ENCODE results near the gene ZFYVE27.

Gene ZFYVE27

GRCh38 chr10:97785231-97785630, 48.3 kb downstream of the ZFYVE27 start:
- DNase-seq: no peak
- no peak for ATAC-seq
- Mint-ChIP-seq H3K9me3 (no peaks in the 10 kb centered on the region), H3K27me3 (no peaks in the 10 kb centered on the region), H3K4me1 (peaks cover 28% of the 10 kb centered on the region), H3K4me3 (no peak overlapping the region), H3K27ac (no peak overlapping the region)

GRCh38 chr10:97785731-97786130, 48.8 kb downstream of the ZFYVE27 start:
- ATAC-seq (no peak), DNase-seq (no peak)
- no peaks in the 10 kb centered on the region for H3K27me3 Mint-ChIP-seq
- no peak overlapping the region for H3K4me3 Mint-ChIP-seq
- no peak overlapping the region for H3K27ac Mint-ChIP-seq
- no peaks in the 10 kb centered on the region for H3K9me3 Mint-ChIP-seq
- peaks cover 23% of the 10 kb centered on the region for H3K4me1 Mint-ChIP-seq

- no peak for DNase-seq
- H3K27me3 Mint-ChIP-seq: no peaks in the 10 kb centered on the region
- no peak overlapping the region for H3K4me3 Mint-ChIP-seq
- peak overlapping the region in 1 of 2 donors; percentile 12 for H3K27ac Mint-ChIP-seq
- H3K9me3 Mint-ChIP-seq: no peaks in the 10 kb centered on the region
- ATAC-seq: no peak
- H3K4me1 Mint-ChIP-seq: peaks cover 13% of the 10 kb centered on the region
Measured at GRCh38 chr10:97788552-97789442, 51.9 kb downstream of the ZFYVE27 start.

GRCh38 chr10:97789770-97790397, 53.0 kb downstream of the ZFYVE27 start:
- Mint-ChIP-seq H3K4me3 (no peak overlapping the region), H3K27me3 (no peaks in the 10 kb centered on the region)

GRCh38 chr10:97791824-97792721, 55.1 kb downstream of the ZFYVE27 start:
- H3K4me3 Mint-ChIP-seq: no peak overlapping the region
- no peaks in the 10 kb centered on the region for H3K27me3 Mint-ChIP-seq
- peaks cover 30% of the 10 kb centered on the region for H3K4me1 Mint-ChIP-seq
- DNase-seq (peak; percentile 65 to 66), ATAC-seq (peak; percentile 59)
- peak overlapping the region; percentile 47 to 56 for H3K27ac Mint-ChIP-seq
- peaks cover 0 to 7% of the 10 kb centered on the region in 2 donors for H3K9me3 Mint-ChIP-seq

More at GRCh38 chr10:97789770-97790397, 53.0 kb downstream of the ZFYVE27 start:
- peak overlapping the region in 1 of 2 donors; percentile 3 for H3K27ac Mint-ChIP-seq
- H3K9me3 Mint-ChIP-seq: no peaks in the 10 kb centered on the region
- peaks cover 17% of the 10 kb centered on the region for H3K4me1 Mint-ChIP-seq
- ATAC-seq (no peak), DNase-seq (no peak)

- peaks cover 18 to 20% of the 10 kb centered on the region in 2 donors for H3K9me3 Mint-ChIP-seq
- peak overlapping the region in 1 of 2 donors; percentile 81 for H3K27ac Mint-ChIP-seq
- H3K4me3 Mint-ChIP-seq: no peak overlapping the region
- peaks cover 32% of the 10 kb centered on the region for H3K4me1 Mint-ChIP-seq
- H3K27me3 Mint-ChIP-seq: no peaks in the 10 kb centered on the region
- DNase-seq (no peak), ATAC-seq (no peak)
Measured at GRCh38 chr10:97795886-97796285, 59.0 kb downstream of the ZFYVE27 start.

GRCh38 chr10:97796651-97797050, 59.7 kb downstream of the ZFYVE27 start:
- DNase-seq (peak; percentile 35 to 37), ATAC-seq (peak; percentile 86)
- peak overlapping the region; percentile 63 to 68 for H3K4me3 Mint-ChIP-seq
- peaks cover 39% of the 10 kb centered on the region for H3K4me1 Mint-ChIP-seq
- no peaks in the 10 kb centered on the region for H3K27me3 Mint-ChIP-seq
- H3K27ac Mint-ChIP-seq: peak overlapping the region; percentile 81 to 98
- H3K9me3 Mint-ChIP-seq: peaks cover 18 to 20% of the 10 kb centered on the region in 2 donors

GRCh38 chr10:97798958-97799610, 62.2 kb downstream of the ZFYVE27 start:
- ATAC-seq: no peak
- Mint-ChIP-seq H3K4me3 (no peak overlapping the region), H3K27ac (no peak overlapping the region), H3K4me1 (peaks cover 25% of the 10 kb centered on the region), H3K27me3 (no peaks in the 10 kb centered on the region), H3K9me3 (peaks cover 18 to 20% of the 10 kb centered on the region in 2 donors)
- DNase-seq: no peak

- Mint-ChIP-seq H3K4me3 (no peak overlapping the region), H3K9me3 (peaks cover 18 to 20% of the 10 kb centered on the region in 2 donors), H3K4me1 (peaks cover 24% of the 10 kb centered on the region), H3K27ac (no peak overlapping the region), H3K27me3 (no peaks in the 10 kb centered on the region)
- ATAC-seq: no peak
- no peak for DNase-seq
Measured at GRCh38 chr10:97800474-97800873, 63.5 kb downstream of the ZFYVE27 start.

GRCh38 chr10:97801422-97801821, 64.5 kb downstream of the ZFYVE27 start:
- peaks cover 17% of the 10 kb centered on the region for H3K4me1 Mint-ChIP-seq
- H3K4me3 Mint-ChIP-seq: no peak overlapping the region
- H3K27ac Mint-ChIP-seq: no peak overlapping the region
- no peaks in the 10 kb centered on the region for H3K27me3 Mint-ChIP-seq
- DNase-seq (no peak), ATAC-seq (no peak)
- peaks cover 15 to 20% of the 10 kb centered on the region in 2 donors for H3K9me3 Mint-ChIP-seq

- ATAC-seq (no peak), DNase-seq (no peak)
- Mint-ChIP-seq H3K4me3 (no peak overlapping the region), H3K27ac (no peak overlapping the region), H3K4me1 (peaks cover 11% of the 10 kb centered on the region), H3K27me3 (no peaks in the 10 kb centered on the region), H3K9me3 (no peaks in the 10 kb centered on the region)
Measured at GRCh38 chr10:97805096-97805884, 68.4 kb downstream of the ZFYVE27 start.

- H3K4me1 Mint-ChIP-seq: peaks cover 9% of the 10 kb centered on the region
- ATAC-seq: no peak
- no peak for DNase-seq
Measured at GRCh38 chr10:97805949-97806348, 69.0 kb downstream of the ZFYVE27 start.

GRCh38 chr10:97810446-97810845, 73.5 kb downstream of the ZFYVE27 start:
- Mint-ChIP-seq H3K27me3 (no peaks in the 10 kb centered on the region), H3K27ac (no peak overlapping the region), H3K4me1 (no peaks in the 10 kb centered on the region), H3K9me3 (no peaks in the 10 kb centered on the region), H3K4me3 (no peak overlapping the region)
- ATAC-seq (no peak), DNase-seq (no peak)

More at GRCh38 chr10:97805949-97806348, 69.0 kb downstream of the ZFYVE27 start:
- no peak overlapping the region for H3K27ac Mint-ChIP-seq
- H3K4me3 Mint-ChIP-seq: no peak overlapping the region
- no peaks in the 10 kb centered on the region for H3K9me3 Mint-ChIP-seq
- no peaks in the 10 kb centered on the region for H3K27me3 Mint-ChIP-seq

Measured in stimulated activated naive CD8-positive, alpha-beta T cell treated with anti-CD3 and anti-CD28 coated beads, Interleukin-15, amount 100 ng/mL, for 72 hours (primary cell).